ENCODE results near the gene GALK1. TPM values are rescaled to one million over a fixed set of nuclear protein-coding genes. Genes with fewer than 3 reads are reported as not detected.

The GALK1 gene
- total and polyA plus RNA-seq, 2 of the 13 experiments (the other 11 are each of a cell fraction or from before 2014, with no cell fraction given) = 59.9 to 93.6 TPM

DNA sequence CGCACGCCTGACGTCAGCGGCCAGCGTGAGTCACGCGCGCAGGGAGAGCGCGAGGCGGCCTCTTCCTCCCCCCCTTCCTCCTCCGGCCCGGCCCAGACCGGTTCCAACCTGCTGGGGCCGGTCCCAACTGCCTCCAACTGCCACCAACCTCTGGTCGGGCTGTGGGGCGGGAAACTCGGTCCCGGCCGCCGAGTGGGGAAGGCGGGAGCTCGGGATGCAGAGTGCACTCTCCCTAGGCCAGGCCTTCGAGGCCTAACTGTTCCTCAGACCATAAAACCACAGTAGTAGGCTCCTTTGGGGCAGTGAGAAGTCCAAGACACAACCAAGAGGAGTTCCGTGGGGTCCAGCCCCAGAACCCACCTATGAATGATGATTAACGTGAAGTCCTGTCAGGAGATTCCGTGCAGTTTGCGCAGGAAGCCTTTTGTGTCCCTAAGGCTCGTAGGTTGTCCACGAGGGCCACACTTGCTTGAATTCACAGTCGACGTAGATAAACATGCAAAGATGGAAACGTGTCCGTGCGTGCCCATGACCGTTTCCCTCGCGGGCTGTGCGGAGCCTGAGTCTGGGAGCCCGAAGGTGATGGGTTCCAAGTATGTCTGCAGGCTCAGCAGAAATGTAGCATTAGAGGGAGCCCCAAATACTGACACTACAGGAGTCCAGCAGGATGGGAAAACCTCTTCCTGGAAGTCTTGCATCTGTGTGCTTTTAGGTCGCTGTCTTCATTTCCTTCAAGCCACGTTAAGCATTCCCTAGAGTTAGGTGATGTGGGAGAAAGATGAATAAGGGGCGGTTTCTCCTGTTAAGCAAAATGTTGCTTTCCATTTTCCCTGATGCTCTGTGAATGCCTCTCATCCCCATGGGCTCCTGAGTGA lies 20.3 kb upstream of the GALK1 start (continued):
- TF ChIP-seq, protein P1, sequence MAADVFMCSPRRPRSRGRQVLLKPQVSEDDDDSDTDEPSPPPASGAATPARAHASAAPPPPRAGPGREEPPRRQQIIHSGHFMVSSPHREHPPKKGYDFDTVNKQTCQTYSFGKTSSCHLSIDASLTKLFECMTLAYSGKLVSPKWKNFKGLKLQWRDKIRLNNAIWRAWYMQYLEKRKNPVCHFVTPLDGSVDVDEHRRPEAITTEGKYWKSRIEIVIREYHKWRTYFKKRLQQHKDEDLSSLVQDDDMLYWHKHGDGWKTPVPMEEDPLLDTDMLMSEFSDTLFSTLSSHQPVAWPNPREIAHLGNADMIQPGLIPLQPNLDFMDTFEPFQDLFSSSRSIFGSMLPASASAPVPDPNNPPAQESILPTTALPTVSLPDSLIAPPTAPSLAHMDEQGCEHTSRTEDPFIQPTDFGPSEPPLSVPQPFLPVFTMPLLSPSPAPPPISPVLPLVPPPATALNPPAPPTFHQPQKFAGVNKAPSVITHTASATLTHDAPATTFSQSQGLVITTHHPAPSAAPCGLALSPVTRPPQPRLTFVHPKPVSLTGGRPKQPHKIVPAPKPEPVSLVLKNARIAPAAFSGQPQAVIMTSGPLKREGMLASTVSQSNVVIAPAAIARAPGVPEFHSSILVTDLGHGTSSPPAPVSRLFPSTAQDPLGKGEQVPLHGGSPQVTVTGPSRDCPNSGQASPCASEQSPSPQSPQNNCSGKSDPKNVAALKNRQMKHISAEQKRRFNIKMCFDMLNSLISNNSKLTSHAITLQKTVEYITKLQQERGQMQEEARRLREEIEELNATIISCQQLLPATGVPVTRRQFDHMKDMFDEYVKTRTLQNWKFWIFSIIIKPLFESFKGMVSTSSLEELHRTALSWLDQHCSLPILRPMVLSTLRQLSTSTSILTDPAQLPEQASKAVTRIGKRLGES (CRISPR knock-in tag; IDR thresholded peaks at IDR 0.05; ENCODE audit: borderline replicate concordance) = 0 out of 2 replicates have a peak, but pooled peaks have one; percentile 21
- TF ChIP-seq SAP130 (CRISPR knock-in tag; IDR thresholded peaks at IDR 0.05; ENCODE audit: low read depth) (peak; percentile 80), CHD4 (IDR thresholded peaks at IDR 0.05; ENCODE audit: borderline replicate concordance, low read length) (peak; percentile 56; the same call in 1 of the 2 replicates), SP140L (CRISPR knock-in tag; IDR thresholded peaks at IDR 0.05; ENCODE audit: borderline replicate concordance) (0 out of 2 replicates have a peak, but pooled peaks have one; percentile 8), ASH2L (IDR thresholded peaks at IDR 0.05; ENCODE audit: insufficient read length, low read depth, low read length) (peak; percentile 85), HDAC2 (CRISPR knock-in tag; IDR thresholded peaks at IDR 0.05) (peak; percentile 48), SRSF4 (IDR thresholded peaks at IDR 0.05; ENCODE audit: low read depth, low read length, poor library complexity, severe bottlenecking) (no peak), ZNF329 (CRISPR knock-in tag; IDR thresholded peaks at IDR 0.05; ENCODE audit: low read depth) (peak; percentile 86; the same call in 1 of the 2 replicates), ZNF446 (CRISPR knock-in tag; IDR thresholded peaks at IDR 0.05) (peak; percentile 98), ZNF777 (CRISPR knock-in tag; IDR thresholded peaks at IDR 0.05) (no peak), ZSCAN12 (CRISPR knock-in tag; IDR thresholded peaks at IDR 0.05) (peak; percentile 51; the same call in 1 of the 2 replicates), HOXA9 (CRISPR knock-in tag; IDR thresholded peaks at IDR 0.05; ENCODE audit: borderline replicate concordance) (0 out of 2 replicates have a peak, but pooled peaks have one; percentile 68)
- TF ChIP-seq, protein P2, sequence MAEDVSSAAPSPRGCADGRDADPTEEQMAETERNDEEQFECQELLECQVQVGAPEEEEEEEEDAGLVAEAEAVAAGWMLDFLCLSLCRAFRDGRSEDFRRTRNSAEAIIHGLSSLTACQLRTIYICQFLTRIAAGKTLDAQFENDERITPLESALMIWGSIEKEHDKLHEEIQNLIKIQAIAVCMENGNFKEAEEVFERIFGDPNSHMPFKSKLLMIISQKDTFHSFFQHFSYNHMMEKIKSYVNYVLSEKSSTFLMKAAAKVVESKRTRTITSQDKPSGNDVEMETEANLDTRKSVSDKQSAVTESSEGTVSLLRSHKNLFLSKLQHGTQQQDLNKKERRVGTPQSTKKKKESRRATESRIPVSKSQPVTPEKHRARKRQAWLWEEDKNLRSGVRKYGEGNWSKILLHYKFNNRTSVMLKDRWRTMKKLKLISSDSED (CRISPR knock-in tag; IDR thresholded peaks at IDR 0.05) = no peak
- TF ChIP-seq, protein P3, sequence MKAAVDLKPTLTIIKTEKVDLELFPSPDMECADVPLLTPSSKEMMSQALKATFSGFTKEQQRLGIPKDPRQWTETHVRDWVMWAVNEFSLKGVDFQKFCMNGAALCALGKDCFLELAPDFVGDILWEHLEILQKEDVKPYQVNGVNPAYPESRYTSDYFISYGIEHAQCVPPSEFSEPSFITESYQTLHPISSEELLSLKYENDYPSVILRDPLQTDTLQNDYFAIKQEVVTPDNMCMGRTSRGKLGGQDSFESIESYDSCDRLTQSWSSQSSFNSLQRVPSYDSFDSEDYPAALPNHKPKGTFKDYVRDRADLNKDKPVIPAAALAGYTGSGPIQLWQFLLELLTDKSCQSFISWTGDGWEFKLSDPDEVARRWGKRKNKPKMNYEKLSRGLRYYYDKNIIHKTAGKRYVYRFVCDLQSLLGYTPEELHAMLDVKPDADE (CRISPR knock-in tag; IDR thresholded peaks at IDR 0.05) = no peak
- TF ChIP-seq, protein P4, sequence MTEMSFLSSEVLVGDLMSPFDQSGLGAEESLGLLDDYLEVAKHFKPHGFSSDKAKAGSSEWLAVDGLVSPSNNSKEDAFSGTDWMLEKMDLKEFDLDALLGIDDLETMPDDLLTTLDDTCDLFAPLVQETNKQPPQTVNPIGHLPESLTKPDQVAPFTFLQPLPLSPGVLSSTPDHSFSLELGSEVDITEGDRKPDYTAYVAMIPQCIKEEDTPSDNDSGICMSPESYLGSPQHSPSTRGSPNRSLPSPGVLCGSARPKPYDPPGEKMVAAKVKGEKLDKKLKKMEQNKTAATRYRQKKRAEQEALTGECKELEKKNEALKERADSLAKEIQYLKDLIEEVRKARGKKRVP (CRISPR knock-in tag; IDR thresholded peaks at IDR 0.05) = peak in 1 of 2 experiments; percentile 59; a peak in 2 of 4 replicates
- TF ChIP-seq, protein P5, sequence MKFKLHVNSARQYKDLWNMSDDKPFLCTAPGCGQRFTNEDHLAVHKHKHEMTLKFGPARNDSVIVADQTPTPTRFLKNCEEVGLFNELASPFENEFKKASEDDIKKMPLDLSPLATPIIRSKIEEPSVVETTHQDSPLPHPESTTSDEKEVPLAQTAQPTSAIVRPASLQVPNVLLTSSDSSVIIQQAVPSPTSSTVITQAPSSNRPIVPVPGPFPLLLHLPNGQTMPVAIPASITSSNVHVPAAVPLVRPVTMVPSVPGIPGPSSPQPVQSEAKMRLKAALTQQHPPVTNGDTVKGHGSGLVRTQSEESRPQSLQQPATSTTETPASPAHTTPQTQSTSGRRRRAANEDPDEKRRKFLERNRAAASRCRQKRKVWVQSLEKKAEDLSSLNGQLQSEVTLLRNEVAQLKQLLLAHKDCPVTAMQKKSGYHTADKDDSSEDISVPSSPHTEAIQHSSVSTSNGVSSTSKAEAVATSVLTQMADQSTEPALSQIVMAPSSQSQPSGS (CRISPR knock-in tag; IDR thresholded peaks at IDR 0.05) = peak; percentile 72; the same call in 1 of the 2 replicates
- TF ChIP-seq, protein P6, sequence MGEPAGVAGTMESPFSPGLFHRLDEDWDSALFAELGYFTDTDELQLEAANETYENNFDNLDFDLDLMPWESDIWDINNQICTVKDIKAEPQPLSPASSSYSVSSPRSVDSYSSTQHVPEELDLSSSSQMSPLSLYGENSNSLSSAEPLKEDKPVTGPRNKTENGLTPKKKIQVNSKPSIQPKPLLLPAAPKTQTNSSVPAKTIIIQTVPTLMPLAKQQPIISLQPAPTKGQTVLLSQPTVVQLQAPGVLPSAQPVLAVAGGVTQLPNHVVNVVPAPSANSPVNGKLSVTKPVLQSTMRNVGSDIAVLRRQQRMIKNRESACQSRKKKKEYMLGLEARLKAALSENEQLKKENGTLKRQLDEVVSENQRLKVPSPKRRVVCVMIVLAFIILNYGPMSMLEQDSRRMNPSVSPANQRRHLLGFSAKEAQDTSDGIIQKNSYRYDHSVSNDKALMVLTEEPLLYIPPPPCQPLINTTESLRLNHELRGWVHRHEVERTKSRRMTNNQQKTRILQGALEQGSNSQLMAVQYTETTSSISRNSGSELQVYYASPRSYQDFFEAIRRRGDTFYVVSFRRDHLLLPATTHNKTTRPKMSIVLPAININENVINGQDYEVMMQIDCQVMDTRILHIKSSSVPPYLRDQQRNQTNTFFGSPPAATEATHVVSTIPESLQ (CRISPR knock-in tag; conservative IDR thresholded peaks at IDR 0.05) = 0 out of 2 replicates have a peak, but pooled peaks have one; percentile 44

Data from HepG2 (cell line).